ENCODE results near the gene POLR3C.
"Not testable (repeated sequence)": the region's sequence is repeated elsewhere in the genome, so short reads cannot be mapped to it uniquely, and the experiment has no call there.

The POLR3C gene

DNA sequence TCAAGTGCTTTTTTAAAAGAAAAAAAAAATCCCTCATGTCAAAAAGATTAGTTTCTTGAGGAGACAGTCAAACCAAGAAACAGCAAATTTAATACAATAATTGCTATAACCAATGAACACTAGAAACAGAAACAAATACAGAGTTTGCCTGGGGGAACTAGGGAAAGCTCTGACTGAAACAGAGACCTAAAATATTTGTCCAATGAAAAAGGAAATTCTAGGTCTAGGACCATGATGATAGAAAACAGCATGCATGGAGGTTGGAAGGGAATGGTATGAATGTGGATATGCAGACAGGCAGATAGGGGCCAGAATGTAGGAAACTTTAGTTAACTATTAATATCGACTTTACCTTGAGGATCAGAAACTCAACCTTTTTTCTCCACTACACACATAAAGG, 31.5 kb upstream of the POLR3C start:
- Histone ChIP-seq H3K27ac (ENCODE audit: low read depth, low read length) (no peak overlapping the region), H3K4me1 (ENCODE audit: control insufficient read depth, insufficient read depth, low read length) (no peaks in the 10 kb centered on the region), H3K27me3 (ENCODE audit: control insufficient read depth, insufficient read depth, low read length) (no peaks in the 10 kb centered on the region), H3K4me3 (ENCODE audit: low read depth, low read length) (no peak overlapping the region), H3K9me3 (ENCODE audit: control insufficient read depth, insufficient read depth, low read depth, low read length) (peaks cover 25% of the 10 kb centered on the region), H3K36me3 (ENCODE audit: control insufficient read depth, insufficient read depth, low read length) (peaks cover 7% of the 10 kb centered on the region), H3K9ac (ENCODE audit: low read length) (no peak overlapping the region)

DNA sequence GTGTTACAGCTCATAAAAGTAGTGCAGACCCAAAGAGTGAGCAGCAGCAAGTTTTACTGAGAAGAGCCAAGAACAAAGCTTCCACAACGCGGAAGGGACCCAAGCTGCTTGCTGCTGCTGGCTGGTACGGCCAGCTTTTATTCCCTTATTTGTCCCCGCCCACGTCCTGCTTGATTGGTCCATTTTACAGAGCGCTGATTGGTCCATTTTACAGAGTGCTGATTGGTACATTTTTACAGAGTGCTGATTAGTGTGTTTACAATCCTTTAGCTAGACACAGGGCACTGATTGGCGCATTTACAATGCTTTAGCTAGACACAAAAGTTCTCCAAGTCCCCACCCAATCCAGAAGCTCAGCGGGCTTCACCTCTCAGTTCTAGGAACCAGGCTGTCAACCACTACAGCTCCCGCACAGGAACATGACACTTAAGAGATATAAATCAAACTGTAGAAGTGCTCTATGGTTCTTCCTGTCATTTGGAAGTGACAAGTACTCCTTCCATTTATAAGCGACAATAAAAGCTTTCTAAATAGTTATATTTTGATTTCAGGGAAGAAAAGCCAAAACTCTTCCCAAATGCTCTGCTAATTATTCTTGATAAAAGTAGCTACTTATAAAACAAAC, 28.6 kb upstream of the POLR3C start:
- Histone ChIP-seq H3K4me3 (ENCODE audit: low read depth, low read length) (no peak overlapping the region), H3K9me3 (ENCODE audit: control insufficient read depth, insufficient read depth, low read depth, low read length) (peaks cover 36% of the 10 kb centered on the region), H3K27me3 (ENCODE audit: control insufficient read depth, insufficient read depth, low read length) (no peaks in the 10 kb centered on the region), H3K27ac (ENCODE audit: low read depth, low read length) (no peak overlapping the region), H3K4me1 (ENCODE audit: control insufficient read depth, insufficient read depth, low read length) (no peaks in the 10 kb centered on the region), H3K9ac (ENCODE audit: low read length) (no peak overlapping the region), H3K36me3 (ENCODE audit: control insufficient read depth, insufficient read depth, low read length) (no peaks in the 10 kb centered on the region; the same call in 1 of the 2 replicates)

DNA sequence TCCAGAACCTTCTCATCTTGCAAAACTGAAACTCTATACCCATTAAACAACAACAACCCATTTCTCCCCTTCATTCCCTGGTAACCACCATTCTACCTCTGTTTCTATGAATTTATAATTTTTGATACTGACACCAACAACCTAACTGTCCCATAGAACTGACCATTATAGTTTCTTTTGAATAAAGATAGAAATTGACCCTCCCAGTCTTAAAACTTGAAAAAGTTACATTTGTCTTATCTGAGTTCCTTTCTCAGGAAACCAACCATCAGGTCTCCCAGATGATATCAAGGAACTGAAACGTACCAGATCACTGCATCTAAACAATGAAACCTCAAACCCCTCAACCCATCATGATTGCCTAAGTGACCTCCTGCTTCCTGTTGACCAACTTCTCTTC, 27.2 kb upstream of the POLR3C start:
- Histone ChIP-seq H3K9me3 (ENCODE audit: control insufficient read depth, insufficient read depth, low read depth, low read length) (peaks cover 36% of the 10 kb centered on the region), H3K4me3 (ENCODE audit: low read depth, low read length) (no peak overlapping the region)

DNA sequence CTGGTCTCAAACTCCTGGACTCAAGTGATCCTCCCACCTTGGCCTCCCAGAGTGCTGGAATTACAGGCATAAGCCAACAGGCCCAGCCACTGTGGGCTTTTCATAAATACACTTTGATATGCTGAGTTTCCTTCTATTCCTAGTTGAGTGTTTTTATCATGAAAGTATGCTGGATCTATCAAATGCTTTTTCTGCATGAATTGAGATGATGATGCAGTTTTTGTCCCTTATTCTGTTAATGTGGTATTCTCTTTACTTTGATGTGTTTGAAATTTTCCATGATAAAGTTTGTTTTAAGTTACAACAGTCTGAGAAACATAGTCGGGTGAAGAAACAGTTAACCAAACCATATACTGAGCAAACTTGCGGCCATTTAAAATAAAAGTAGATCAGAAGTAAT, 24.2 kb upstream of the POLR3C start:
- H3K9ac ChIP-seq (ENCODE audit: low read length), result no peak overlapping the region
- no peak overlapping the region for H3K4me3 ChIP-seq (ENCODE audit: low read depth, low read length)
- H3K9me3 ChIP-seq (ENCODE audit: control insufficient read depth, insufficient read depth, low read depth, low read length), result peaks cover 36% of the 10 kb centered on the region
- H3K4me1 ChIP-seq (ENCODE audit: control insufficient read depth, insufficient read depth, low read length), result peaks cover 22% of the 10 kb centered on the region
- no peak overlapping the region for H3K27ac ChIP-seq (ENCODE audit: low read depth, low read length)
- H3K27me3 ChIP-seq (ENCODE audit: control insufficient read depth, insufficient read depth, low read length), result no peaks in the 10 kb centered on the region
- no peaks in the 10 kb centered on the region; the same call in 1 of the 2 replicates for H3K36me3 ChIP-seq (ENCODE audit: control insufficient read depth, insufficient read depth, low read length)

More for the DNA sequence above, 27.2 kb upstream of the POLR3C start:
- no peak overlapping the region for H3K9ac ChIP-seq (ENCODE audit: low read length)
- no peaks in the 10 kb centered on the region for H3K4me1 ChIP-seq (ENCODE audit: control insufficient read depth, insufficient read depth, low read length)
- no peak overlapping the region for H3K27ac ChIP-seq (ENCODE audit: low read depth, low read length)
- H3K36me3 ChIP-seq (ENCODE audit: control insufficient read depth, insufficient read depth, low read length), result no peaks in the 10 kb centered on the region; the same call in 1 of the 2 replicates
- H3K27me3 ChIP-seq (ENCODE audit: control insufficient read depth, insufficient read depth, low read length), result no peaks in the 10 kb centered on the region

DNA sequence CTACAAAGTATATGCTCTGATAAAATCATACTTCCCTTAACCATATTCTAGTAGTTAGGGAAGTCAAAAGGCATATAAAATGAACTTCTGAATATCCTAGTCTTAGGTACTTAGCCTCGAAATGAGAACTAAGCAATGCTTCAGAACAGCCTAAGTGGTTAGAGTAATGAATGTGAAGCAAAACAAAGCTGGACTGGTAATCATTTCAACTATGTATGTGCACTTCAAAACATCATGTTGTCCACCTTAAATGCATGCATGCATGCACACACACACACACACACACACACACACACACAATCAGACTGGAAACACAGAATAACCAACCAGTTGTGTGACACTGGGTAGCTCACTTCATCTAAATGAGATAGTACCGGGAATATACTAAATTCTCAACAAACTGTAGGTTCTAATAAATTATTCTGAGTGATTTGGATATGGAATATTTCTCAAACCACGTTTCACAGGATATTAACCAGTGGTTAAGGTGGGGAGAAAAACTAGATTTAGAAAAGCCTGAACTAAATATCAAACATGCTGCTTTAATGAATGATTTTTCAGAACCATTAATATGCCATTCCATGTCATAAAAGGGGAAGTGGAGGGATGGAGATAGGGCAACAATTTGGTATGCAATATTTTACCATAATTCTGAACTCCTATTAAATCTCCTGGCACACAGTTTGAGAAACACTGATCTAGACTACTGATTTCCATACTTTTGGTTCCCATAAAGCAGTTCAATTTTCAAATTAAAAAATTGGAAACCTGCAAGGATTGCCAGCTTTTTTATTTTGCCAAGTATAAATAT, 19.6 kb upstream of the POLR3C start:
- no peaks in the 10 kb centered on the region for H3K9me3 ChIP-seq (ENCODE audit: control insufficient read depth, insufficient read depth, low read depth, low read length)
- no peak overlapping the region for H3K9ac ChIP-seq (ENCODE audit: low read length)
- H3K4me1 ChIP-seq (ENCODE audit: control insufficient read depth, insufficient read depth, low read length), result peaks cover 34% of the 10 kb centered on the region
- no peak overlapping the region for H3K4me3 ChIP-seq (ENCODE audit: low read depth, low read length)
- H3K36me3 ChIP-seq (ENCODE audit: control insufficient read depth, insufficient read depth, low read length), result no peaks in the 10 kb centered on the region
- H3K27me3 ChIP-seq (ENCODE audit: control insufficient read depth, insufficient read depth, low read length), result no peaks in the 10 kb centered on the region
- H3K27ac ChIP-seq (ENCODE audit: low read depth, low read length), result no peak overlapping the region

DNA sequence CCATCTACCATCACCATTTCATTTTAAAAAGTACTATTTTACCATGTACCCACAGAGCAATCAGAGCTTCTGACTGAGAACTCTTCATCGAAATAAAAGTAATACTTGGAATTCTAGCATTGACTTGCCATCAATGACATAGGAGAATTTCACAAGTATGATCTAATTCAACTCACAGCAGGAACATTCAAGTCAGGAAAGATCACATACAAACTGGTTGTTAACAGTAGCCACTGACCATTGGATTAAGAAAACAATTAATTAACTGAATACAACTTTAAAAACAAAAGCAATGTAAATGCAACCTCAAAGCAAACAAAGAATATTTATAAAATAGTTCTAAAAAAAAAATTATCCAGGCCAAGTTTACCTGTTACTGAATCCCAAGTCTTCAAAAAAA, 18.9 kb upstream of the POLR3C start:
- peaks cover 34% of the 10 kb centered on the region for H3K4me1 ChIP-seq (ENCODE audit: control insufficient read depth, insufficient read depth, low read length)
- H3K36me3 ChIP-seq (ENCODE audit: control insufficient read depth, insufficient read depth, low read length), result no peaks in the 10 kb centered on the region
- no peak overlapping the region for H3K9ac ChIP-seq (ENCODE audit: low read length)
- H3K27me3 ChIP-seq (ENCODE audit: control insufficient read depth, insufficient read depth, low read length), result no peaks in the 10 kb centered on the region
- no peak overlapping the region; the same call in 1 of the 2 replicates for H3K27ac ChIP-seq (ENCODE audit: low read depth, low read length)
- no peak overlapping the region for H3K4me3 ChIP-seq (ENCODE audit: low read depth, low read length)
- H3K9me3 ChIP-seq (ENCODE audit: control insufficient read depth, insufficient read depth, low read depth, low read length), result no peaks in the 10 kb centered on the region

DNA sequence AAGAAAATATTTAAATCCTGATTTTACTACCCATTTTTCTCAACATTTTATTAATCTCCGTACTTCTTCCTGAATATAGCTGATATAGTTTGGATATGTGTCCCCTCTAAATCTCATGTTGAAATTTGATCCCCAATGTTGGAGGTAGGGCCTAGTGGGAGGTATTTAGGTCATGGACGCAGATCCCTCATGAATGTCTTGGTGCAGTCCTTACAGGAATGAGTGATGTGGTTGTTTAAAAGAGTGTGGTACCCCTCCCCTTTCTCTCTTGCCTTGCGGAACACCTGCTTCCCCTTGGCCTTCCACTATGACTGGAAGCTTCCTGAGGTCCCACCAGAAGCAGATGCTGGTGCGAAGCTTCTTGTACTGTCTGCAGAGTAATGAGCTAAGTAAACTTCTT, 17.6 kb upstream of the POLR3C start:
- H3K9me3 ChIP-seq (ENCODE audit: control insufficient read depth, insufficient read depth, low read depth, low read length), result no peaks in the 10 kb centered on the region
- H3K9ac ChIP-seq (ENCODE audit: low read length), result no peak overlapping the region
- H3K4me3 ChIP-seq (ENCODE audit: low read depth, low read length), result no peak overlapping the region
- no peaks in the 10 kb centered on the region for H3K27me3 ChIP-seq (ENCODE audit: control insufficient read depth, insufficient read depth, low read length)
- no peaks in the 10 kb centered on the region for H3K36me3 ChIP-seq (ENCODE audit: control insufficient read depth, insufficient read depth, low read length)
- H3K27ac ChIP-seq (ENCODE audit: low read depth, low read length), result no peak overlapping the region
- H3K4me1 ChIP-seq (ENCODE audit: control insufficient read depth, insufficient read depth, low read length), result peaks cover 34% of the 10 kb centered on the region

DNA sequence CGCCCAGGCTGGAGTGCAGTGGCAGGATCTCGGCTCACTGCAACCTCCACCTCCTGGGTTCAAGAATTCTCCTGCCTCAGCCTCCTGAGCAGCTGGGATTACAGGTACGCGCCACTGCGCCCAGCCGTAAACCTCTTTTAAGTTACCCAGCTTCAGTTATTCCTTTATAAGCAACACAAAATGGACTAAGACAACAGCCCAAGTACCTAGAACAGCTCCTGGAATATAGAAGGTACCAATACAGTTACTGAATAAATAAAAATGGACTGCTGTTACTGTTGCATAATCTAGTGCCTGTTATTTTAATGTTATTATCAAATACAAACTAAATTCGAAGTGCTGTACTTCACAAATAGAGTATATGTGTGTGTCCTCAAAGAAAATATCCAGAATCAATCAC, 17.2 kb upstream of the POLR3C start:
- Histone ChIP-seq H3K9ac (ENCODE audit: low read length) (no peak overlapping the region), H3K4me3 (ENCODE audit: low read depth, low read length) (no peak overlapping the region), H3K4me1 (ENCODE audit: control insufficient read depth, insufficient read depth, low read length) (peaks cover 34% of the 10 kb centered on the region), H3K27ac (ENCODE audit: low read depth, low read length) (no peak overlapping the region), H3K9me3 (ENCODE audit: control insufficient read depth, insufficient read depth, low read depth, low read length) (no peaks in the 10 kb centered on the region), H3K27me3 (ENCODE audit: control insufficient read depth, insufficient read depth, low read length) (no peaks in the 10 kb centered on the region), H3K36me3 (ENCODE audit: control insufficient read depth, insufficient read depth, low read length) (no peaks in the 10 kb centered on the region)

DNA sequence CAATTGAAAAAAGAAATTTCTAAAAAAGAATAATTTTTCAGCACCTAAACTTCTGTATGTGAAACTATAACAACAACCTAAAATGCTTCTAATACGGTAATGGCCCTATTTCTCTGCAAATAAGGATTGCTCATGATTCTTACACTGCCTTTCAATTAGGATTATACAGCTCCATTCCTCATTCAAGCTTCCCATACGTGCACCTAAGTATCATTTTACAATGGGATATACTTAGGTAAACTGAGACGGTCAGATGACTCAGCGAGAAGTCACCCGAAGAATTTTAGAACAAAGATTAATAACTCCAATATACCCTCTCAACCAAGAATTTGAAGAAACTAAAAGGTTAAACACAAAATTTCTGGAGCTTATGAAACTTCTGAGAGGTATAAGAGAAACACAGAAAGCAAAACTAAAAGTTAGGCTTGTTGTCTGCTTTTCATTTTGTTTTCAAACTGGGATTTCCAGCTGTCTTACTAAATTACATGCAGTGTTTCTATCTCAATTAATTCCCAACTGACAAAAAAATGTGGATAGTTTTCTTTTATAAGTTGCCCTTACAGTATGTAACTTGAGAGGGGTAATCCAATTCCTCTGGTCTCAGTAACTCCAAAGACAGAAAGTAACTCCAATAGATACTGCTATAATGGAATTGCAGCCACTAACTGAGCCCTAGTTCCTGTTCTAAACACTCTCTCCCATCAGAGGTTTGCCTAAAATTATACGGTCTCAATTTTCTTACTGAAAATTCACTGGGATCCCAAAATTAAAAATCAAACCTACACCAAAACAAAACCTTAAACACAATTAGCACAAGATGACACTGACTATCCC, 10.8 kb upstream of the POLR3C start:
- H3K9ac ChIP-seq (ENCODE audit: low read length); H3K4me1 ChIP-seq (ENCODE audit: control insufficient read depth, insufficient read depth, low read length); H3K27ac ChIP-seq (ENCODE audit: low read depth, low read length); H3K27me3 ChIP-seq (ENCODE audit: control insufficient read depth, insufficient read depth, low read length); H3K4me3 ChIP-seq (ENCODE audit: low read depth, low read length); H3K36me3 ChIP-seq (ENCODE audit: control insufficient read depth, insufficient read depth, low read length); H3K9me3 ChIP-seq (ENCODE audit: control insufficient read depth, insufficient read depth, low read depth, low read length): not testable (repeated sequence)

DNA sequence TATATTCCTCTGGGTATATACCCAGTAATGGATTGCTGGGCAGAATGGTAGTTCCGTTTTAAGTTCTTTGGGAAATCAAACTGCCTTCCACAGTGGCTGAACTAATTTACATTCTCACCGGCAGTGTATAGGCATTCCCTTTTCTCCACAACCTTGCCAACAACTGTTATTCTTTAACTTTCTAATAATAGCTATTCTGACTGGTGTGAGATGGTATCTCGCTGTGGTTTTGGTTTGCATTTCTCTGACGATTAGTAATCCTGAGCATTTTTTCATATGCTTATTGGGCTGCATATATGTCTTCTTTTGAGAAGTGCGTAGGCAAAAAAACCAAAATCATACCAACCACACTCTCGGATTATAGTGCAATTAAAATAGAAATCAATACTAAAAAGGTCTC, 5.9 kb upstream of the POLR3C start:
- not testable (repeated sequence) for H3K9me3 ChIP-seq (ENCODE audit: control insufficient read depth, insufficient read depth, low read depth, low read length); H3K9ac ChIP-seq (ENCODE audit: low read length); H3K4me1 ChIP-seq (ENCODE audit: control insufficient read depth, insufficient read depth, low read length); H3K27ac ChIP-seq (ENCODE audit: low read depth, low read length); H3K36me3 ChIP-seq (ENCODE audit: control insufficient read depth, insufficient read depth, low read length); H3K4me3 ChIP-seq (ENCODE audit: low read depth, low read length); H3K27me3 ChIP-seq (ENCODE audit: control insufficient read depth, insufficient read depth, low read length)

Data from HUES6 (cell line).